Measurements from ENCODE around the gene PARP12. TPM values are rescaled to one million over a fixed set of nuclear protein-coding genes. Genes with fewer than 3 reads are reported as not detected.

PARP12 gene
- total RNA-seq, 1 experiment from 2014 or later: 14.6 TPM

GRCh38 chr7:140035400-140036223 lies 27.1 kb downstream of the PARP12 start:
- DNase-seq (ENCODE audit: low read depth): peak; percentile 80

- DNase-seq (ENCODE audit: low read depth): no peak
Observed at GRCh38 chr7:140034421-140034820, 28.3 kb downstream of the PARP12 start.

GRCh38 chr7:140033779-140034363 lies 28.9 kb downstream of the PARP12 start:
- no peak for DNase-seq (ENCODE audit: low read depth)

GRCh38 chr7:140033036-140033435 lies 29.7 kb downstream of the PARP12 start:
- no peak for DNase-seq (ENCODE audit: low read depth)

GRCh38 chr7:140031364-140031763 lies 31.4 kb downstream of the PARP12 start:
- DNase-seq (ENCODE audit: low read depth): no peak

GRCh38 chr7:140029072-140029471 lies 33.7 kb downstream of the PARP12 start:
- no peak for DNase-seq (ENCODE audit: low read depth)

- DNase-seq (ENCODE audit: low read depth): no peak
Observed at GRCh38 chr7:140028311-140028710, 34.4 kb downstream of the PARP12 start.

GRCh38 chr7:140027858-140028257 lies 34.9 kb downstream of the PARP12 start:
- no peak for DNase-seq (ENCODE audit: low read depth)

GRCh38 chr7:140026935-140027334 lies 35.8 kb downstream of the PARP12 start:
- no peak for DNase-seq (ENCODE audit: low read depth)

- no peak for DNase-seq (ENCODE audit: low read depth)
Observed at GRCh38 chr7:140025814-140026433, 36.8 kb downstream of the PARP12 start.

- no peak for DNase-seq (ENCODE audit: low read depth)
Observed at GRCh38 chr7:140025241-140025640, 37.5 kb downstream of the PARP12 start.

- no peak for DNase-seq (ENCODE audit: low read depth)
Observed at GRCh38 chr7:140024585-140024984, 38.2 kb downstream of the PARP12 start.

- DNase-seq (ENCODE audit: low read depth): no peak
Observed at GRCh38 chr7:140023728-140024127, 39.0 kb downstream of the PARP12 start.

- DNase-seq (ENCODE audit: low read depth): peak; percentile 51
Observed at GRCh38 chr7:140022582-140023211, 40.1 kb downstream of the PARP12 start.

- no peak for DNase-seq (ENCODE audit: low read depth)
Observed at GRCh38 chr7:140021603-140022002, 41.1 kb downstream of the PARP12 start.

- no peak for DNase-seq (ENCODE audit: low read depth)
Observed at GRCh38 chr7:140019606-140020005, 43.1 kb downstream of the PARP12 start.

GRCh38 chr7:140019172-140019571 lies 43.6 kb downstream of the PARP12 start:
- no peak for DNase-seq (ENCODE audit: low read depth)

- no peak for DNase-seq (ENCODE audit: low read depth)
Observed at GRCh38 chr7:140018125-140019043, 44.4 kb downstream of the PARP12 start.

GRCh38 chr7:140017543-140017942 lies 45.2 kb downstream of the PARP12 start:
- no peak for DNase-seq (ENCODE audit: low read depth)

GRCh38 chr7:140017034-140017433 lies 45.7 kb downstream of the PARP12 start:
- no peak for DNase-seq (ENCODE audit: low read depth)

GRCh38 chr7:140016540-140016939 lies 46.2 kb downstream of the PARP12 start:
- no peak for DNase-seq (ENCODE audit: low read depth)

All from LHCN-M2 (cell line).